ENCODE measurements around the gene RHOV.

RHOV gene

DNA sequence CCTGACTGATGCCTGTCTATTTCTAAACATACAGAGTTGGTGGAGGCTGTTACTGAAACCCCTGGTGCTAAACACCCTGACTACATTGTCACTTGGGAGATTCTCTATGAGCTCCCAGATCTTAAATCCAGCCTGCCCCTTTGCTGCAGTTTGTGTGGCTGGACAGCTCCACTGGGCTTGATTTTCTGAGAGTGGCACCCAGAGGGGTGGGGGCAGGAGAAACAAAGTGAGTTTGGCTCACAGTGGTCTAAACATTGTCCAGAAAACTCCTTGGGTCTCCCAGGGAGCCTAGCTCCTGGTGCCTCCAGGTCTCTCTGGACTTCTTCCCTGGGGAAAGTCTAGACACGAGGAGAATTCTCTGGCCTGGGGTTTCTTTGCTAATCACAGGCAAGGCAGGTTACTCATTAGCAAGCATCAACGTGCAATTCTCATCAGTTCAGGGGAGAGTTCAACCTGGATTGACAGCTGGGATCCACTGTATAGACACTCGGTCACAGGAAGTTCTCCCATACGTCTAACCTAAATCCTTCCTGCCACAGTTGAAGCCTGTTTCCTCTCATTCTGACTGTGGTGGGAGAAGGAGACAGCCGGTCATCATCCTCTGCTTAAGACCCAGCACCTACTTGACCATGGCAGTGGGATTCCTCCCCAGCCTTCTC lies 48.0 kb upstream of the RHOV start:
- TF ChIP-seq TCF4 (CRISPR knock-in tag; IDR thresholded peaks at IDR 0.05; ENCODE audit: borderline replicate concordance) (no peak), CSDC2 (CRISPR knock-in tag; IDR thresholded peaks at IDR 0.05) (no peak), PPARA (CRISPR knock-in tag; IDR thresholded peaks at IDR 0.05; ENCODE audit: borderline replicate concordance) (no peak), ZNF70 (CRISPR knock-in tag; IDR thresholded peaks at IDR 0.05) (no peak), SNAI2 (CRISPR knock-in tag; IDR thresholded peaks at IDR 0.05) (no peak)
- TF ChIP-seq, protein P1, sequence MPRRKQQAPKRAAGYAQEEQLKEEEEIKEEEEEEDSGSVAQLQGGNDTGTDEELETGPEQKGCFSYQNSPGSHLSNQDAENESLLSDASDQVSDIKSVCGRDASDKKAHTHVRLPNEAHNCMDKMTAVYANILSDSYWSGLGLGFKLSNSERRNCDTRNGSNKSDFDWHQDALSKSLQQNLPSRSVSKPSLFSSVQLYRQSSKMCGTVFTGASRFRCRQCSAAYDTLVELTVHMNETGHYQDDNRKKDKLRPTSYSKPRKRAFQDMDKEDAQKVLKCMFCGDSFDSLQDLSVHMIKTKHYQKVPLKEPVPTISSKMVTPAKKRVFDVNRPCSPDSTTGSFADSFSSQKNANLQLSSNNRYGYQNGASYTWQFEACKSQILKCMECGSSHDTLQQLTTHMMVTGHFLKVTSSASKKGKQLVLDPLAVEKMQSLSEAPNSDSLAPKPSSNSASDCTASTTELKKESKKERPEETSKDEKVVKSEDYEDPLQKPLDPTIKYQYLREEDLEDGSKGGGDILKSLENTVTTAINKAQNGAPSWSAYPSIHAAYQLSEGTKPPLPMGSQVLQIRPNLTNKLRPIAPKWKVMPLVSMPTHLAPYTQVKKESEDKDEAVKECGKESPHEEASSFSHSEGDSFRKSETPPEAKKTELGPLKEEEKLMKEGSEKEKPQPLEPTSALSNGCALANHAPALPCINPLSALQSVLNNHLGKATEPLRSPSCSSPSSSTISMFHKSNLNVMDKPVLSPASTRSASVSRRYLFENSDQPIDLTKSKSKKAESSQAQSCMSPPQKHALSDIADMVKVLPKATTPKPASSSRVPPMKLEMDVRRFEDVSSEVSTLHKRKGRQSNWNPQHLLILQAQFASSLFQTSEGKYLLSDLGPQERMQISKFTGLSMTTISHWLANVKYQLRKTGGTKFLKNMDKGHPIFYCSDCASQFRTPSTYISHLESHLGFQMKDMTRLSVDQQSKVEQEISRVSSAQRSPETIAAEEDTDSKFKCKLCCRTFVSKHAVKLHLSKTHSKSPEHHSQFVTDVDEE (CRISPR knock-in tag; IDR thresholded peaks at IDR 0.05): no peak
- TF ChIP-seq, protein P2, sequence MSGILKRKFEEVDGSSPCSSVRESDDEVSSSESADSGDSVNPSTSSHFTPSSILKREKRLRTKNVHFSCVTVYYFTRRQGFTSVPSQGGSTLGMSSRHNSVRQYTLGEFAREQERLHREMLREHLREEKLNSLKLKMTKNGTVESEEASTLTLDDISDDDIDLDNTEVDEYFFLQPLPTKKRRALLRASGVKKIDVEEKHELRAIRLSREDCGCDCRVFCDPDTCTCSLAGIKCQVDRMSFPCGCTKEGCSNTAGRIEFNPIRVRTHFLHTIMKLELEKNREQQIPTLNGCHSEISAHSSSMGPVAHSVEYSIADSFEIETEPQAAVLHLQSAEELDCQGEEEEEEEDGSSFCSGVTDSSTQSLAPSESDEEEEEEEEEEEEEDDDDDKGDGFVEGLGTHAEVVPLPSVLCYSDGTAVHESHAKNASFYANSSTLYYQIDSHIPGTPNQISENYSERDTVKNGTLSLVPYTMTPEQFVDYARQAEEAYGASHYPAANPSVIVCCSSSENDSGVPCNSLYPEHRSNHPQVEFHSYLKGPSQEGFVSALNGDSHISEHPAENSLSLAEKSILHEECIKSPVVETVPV (CRISPR knock-in tag; IDR thresholded peaks at IDR 0.05): no peak
- no peak for ATAC-seq

DNA sequence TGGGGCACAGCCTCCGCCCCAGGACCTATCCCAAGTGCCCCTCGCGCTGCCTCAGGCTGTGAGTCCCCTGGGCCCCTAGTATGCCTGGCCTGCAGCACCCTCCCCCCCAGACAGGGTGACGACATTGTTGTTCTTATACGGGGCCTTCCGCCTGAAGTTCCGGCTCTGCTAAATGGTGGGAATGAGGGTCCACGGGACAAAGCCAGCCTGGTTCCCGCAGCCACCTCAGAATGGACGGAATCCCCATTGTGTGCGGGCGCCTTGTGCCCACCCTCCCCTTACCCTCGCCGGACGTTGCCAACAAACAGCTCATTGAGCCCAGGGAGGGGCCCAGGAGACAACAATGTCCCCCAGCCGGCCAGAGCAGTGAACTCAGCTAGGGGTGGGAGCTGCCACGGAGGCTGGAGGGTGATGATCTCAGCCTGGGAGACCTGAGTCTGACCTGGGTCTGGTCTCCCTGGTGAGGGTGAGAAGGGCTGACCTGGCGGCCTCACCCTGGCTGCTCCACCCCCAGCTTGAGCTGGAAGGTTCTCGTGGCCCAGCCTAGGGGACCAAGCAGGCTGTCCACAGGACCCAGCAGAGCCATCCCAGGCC lies 44.9 kb upstream of the RHOV start:
- TF ChIP-seq TOX (CRISPR knock-in tag; IDR thresholded peaks at IDR 0.05; ENCODE audit: borderline replicate concordance) (no peak), GLIS3 (CRISPR knock-in tag; IDR thresholded peaks at IDR 0.05) (no peak)
- TF ChIP-seq, protein P3, sequence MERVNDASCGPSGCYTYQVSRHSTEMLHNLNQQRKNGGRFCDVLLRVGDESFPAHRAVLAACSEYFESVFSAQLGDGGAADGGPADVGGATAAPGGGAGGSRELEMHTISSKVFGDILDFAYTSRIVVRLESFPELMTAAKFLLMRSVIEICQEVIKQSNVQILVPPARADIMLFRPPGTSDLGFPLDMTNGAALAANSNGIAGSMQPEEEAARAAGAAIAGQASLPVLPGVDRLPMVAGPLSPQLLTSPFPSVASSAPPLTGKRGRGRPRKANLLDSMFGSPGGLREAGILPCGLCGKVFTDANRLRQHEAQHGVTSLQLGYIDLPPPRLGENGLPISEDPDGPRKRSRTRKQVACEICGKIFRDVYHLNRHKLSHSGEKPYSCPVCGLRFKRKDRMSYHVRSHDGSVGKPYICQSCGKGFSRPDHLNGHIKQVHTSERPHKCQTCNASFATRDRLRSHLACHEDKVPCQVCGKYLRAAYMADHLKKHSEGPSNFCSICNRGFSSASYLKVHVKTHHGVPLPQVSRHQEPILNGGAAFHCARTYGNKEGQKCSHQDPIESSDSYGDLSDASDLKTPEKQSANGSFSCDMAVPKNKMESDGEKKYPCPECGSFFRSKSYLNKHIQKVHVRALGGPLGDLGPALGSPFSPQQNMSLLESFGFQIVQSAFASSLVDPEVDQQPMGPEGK (CRISPR knock-in tag; IDR thresholded peaks at IDR 0.05; ENCODE audit: borderline replicate concordance): no peak
- no peak for ATAC-seq

DNA sequence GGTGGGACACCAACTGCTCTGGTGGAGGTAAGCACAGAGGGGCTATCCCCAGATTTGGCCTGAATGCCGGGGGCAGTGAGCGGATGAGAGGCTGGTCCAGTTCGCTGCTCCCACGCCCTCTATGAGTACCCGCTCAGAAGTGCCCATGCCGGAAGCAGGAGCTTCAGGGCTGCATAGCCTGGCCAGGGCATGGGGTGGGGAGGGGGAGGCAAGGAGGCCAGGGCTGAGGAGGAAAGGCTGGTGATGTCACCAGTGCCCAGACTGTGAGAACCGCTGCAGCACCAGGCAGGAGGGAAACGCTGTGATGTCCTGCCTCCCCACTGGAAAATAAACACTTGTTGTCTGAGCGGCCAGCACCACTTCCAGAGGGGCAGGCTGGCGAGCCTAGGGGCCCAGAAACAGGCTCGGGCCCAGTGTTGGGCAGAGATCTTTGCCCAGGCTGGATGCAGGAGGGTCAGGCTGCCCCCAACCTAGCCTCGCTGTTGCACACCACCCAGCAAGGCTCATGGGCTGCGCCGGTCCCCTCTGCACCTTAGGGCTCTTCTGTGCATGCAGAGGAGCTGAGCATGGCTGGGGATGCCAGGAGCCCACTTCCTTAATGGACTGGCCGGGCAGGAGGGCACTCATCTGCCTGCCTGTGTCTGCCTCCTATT lies 44.2 kb upstream of the RHOV start:
- TF ChIP-seq, protein P3 (CRISPR knock-in tag; IDR thresholded peaks at IDR 0.05; ENCODE audit: borderline replicate concordance): no peak
- TF ChIP-seq CSDC2 (CRISPR knock-in tag; IDR thresholded peaks at IDR 0.05) (no peak), ESRRG (CRISPR knock-in tag; IDR thresholded peaks at IDR 0.05) (no peak), ISL1 (CRISPR knock-in tag; IDR thresholded peaks at IDR 0.05) (no peak), ZFP3 (CRISPR knock-in tag; IDR thresholded peaks at IDR 0.05) (no peak), ZNF8 (CRISPR knock-in tag; IDR thresholded peaks at IDR 0.05) (no peak)
- TF ChIP-seq, protein P4, sequence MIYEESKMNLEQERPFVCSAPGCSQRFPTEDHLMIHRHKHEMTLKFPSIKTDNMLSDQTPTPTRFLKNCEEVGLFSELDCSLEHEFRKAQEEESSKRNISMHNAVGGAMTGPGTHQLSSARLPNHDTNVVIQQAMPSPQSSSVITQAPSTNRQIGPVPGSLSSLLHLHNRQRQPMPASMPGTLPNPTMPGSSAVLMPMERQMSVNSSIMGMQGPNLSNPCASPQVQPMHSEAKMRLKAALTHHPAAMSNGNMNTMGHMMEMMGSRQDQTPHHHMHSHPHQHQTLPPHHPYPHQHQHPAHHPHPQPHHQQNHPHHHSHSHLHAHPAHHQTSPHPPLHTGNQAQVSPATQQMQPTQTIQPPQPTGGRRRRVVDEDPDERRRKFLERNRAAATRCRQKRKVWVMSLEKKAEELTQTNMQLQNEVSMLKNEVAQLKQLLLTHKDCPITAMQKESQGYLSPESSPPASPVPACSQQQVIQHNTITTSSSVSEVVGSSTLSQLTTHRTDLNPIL (CRISPR knock-in tag; IDR thresholded peaks at IDR 0.05; ENCODE audit: low read depth): no peak
- TF ChIP-seq, protein P1 (CRISPR knock-in tag; IDR thresholded peaks at IDR 0.05): no peak
- no peak for ATAC-seq
